HAP-1 (cell line): Measurements from ENCODE around the gene APOO.

ENCODE experiments used
- DNase-seq, 2 experiments: peaks; one replicate each; pipeline ENCODE4 v3.0.0-alpha.2; 2016 to 2020; ENCODE audit warnings: low spot score in 2 of 2
- H3K27me3 ChIP-seq: fragments of 250-450 bp; sonication (Bioruptor Pico); 2 replicates; pipeline ENCODE4 v1.5.1; 2020; ENCODE audit warnings: low read depth, mild to moderate bottlenecking, moderate library complexity
- H3K36me3 ChIP-seq: fragments of 250-450 bp; sonication (Bioruptor Pico); replicated peaks from 2 replicates; pipeline ENCODE4 v1.5.1; 2020; ENCODE audit warnings: mild to moderate bottlenecking
- H3K4me1 ChIP-seq: fragments of 250-450 bp; sonication (Bioruptor Pico); 2 replicates; pipeline ENCODE4 v1.5.1; 2020; ENCODE audit warnings: mild to moderate bottlenecking
- H3K4me3 ChIP-seq: fragments of 250-450 bp; sonication (Bioruptor Pico); 2 replicates; pipeline ENCODE4 v1.5.1; 2020; ENCODE audit warnings: mild to moderate bottlenecking, moderate library complexity
- H3K9me3 ChIP-seq: fragments of 250-450 bp; sonication (Bioruptor Pico); 2 replicates; pipeline ENCODE4 v1.5.1; 2020; ENCODE audit warnings: mild to moderate bottlenecking, moderate library complexity
- in situ Hi-C: fragments of 300-500 bp; cut with MboI; formaldehyde crosslinking; loops from 3 replicates; pipeline ENCODE4 v1.14.3; 2020; ENCODE audit warnings: low sequenced_read_pairs, inconsistent platforms, mixed read lengths

Gene APOO

DNA sequence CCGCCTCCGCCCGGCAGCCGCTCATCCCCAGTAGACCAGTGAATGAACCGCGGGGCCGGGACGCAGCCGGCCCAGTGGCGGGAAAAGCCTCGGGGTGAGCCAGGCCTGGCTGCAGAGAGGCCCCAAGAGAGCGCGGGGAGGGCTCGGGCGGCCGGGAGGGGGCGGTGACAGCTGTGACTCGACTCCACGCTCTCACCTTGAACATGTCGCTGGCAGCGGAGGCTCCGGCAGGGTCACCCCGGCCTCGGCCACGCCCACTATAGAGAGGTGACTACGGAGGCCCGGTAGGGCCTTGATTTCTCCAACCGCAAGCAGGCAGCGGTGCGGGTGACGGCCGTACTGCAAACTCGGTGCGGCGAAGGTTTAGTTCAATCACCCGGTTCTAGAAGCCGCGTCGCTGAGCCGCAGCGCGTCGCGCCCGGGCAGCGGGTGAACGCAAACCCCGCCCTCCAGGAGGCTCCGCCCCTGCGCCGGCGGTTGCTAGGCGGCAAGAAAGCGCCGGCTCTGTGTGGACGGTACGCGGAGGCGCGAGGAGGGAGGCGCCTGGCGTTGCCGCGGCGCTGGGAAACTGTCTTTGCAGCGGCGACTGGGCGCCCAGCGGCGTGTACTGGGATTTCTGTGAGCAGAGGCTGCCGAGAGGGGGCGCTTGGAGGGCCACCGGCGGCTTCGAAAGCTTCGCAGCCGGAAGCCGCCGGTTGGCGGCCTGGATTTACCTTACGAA is at the start of gene APOO, which contains the start of gene CXorf58:
APOO (minus strand) TSS at position 441 of the 721 bp plus-strand sequence; CDS start at position 205, 236 bp downstream.
CXorf58 (plus strand) TSS at position 509 of the 721 bp plus-strand sequence. CDS start 2,297 bp downstream, outside the sequence.
- H3K4me3 ChIP-seq: peak within 1 kb of the TSS; percentile 77
- in situ Hi-C loops: loop anchor here (10.0 to 25.0 kb wide), 3 partner anchors 123 to 330 kb away; partner anchors contain the start of gene SAT1

DNA sequence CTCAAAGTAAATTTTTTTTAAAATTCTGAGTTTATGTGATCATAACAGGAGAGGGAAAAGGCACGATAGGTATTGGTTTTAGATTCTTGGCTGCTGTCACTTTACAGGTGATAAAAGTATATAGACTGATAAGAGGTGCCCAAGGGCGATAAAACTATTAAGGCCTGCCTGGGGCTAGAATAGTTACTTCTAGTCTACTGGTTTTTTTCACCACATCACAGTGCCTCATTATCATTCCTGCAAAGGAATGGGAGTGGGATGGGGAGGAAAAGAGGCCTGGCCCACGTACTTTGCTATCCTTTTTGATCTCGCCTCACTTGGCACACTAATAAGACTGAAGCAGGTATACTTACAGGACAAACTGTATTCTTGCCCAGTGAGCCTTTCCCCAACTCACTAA is 46.7 kb upstream of the APOO start:
- H3K9me3 ChIP-seq: no peaks in the 10 kb centered on the region
- in situ Hi-C loops: no loop called here
- no peak overlapping the region for H3K4me3 ChIP-seq
- DNase-seq: no peak
- no peaks in the 10 kb centered on the region for H3K27me3 ChIP-seq
- H3K4me1 ChIP-seq: 0 out of 2 replicates have a peak, but pooled peaks cover 3% of the 10 kb centered on the region
- H3K36me3 ChIP-seq: no peaks in the 10 kb centered on the region

More for the DNA sequence above, at the start of gene APOO, which contains the start of gene CXorf58:
- Histone ChIP-seq H3K36me3 (no peaks in the 10 kb centered on the region), H3K27me3 (no peaks in the 10 kb centered on the region), H3K9me3 (no peaks in the 10 kb centered on the region), H3K4me1 (peaks cover 12% of the 10 kb centered on the region)
- peak; percentile 97 to 98 for DNase-seq

DNA sequence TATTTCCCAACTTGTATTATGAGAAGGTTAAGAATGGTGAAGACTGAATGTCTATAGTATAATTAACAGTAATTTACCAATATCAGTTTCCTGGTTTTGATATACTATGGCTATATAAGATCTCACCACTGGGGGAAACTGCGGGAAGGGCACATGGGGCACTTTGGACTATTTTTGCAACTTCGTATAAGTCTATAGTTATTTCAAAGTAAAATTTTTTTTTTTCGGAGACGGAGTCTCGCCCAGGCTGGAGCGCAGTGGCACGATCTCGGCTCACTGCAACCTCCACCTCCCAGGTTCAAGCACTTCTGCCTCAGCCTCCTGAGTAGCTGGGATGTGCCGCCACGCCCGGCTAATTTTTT is 46.2 kb upstream of the APOO start:
- no peak overlapping the region for H3K4me3 ChIP-seq
- in situ Hi-C loops: no loop called here

DNA sequence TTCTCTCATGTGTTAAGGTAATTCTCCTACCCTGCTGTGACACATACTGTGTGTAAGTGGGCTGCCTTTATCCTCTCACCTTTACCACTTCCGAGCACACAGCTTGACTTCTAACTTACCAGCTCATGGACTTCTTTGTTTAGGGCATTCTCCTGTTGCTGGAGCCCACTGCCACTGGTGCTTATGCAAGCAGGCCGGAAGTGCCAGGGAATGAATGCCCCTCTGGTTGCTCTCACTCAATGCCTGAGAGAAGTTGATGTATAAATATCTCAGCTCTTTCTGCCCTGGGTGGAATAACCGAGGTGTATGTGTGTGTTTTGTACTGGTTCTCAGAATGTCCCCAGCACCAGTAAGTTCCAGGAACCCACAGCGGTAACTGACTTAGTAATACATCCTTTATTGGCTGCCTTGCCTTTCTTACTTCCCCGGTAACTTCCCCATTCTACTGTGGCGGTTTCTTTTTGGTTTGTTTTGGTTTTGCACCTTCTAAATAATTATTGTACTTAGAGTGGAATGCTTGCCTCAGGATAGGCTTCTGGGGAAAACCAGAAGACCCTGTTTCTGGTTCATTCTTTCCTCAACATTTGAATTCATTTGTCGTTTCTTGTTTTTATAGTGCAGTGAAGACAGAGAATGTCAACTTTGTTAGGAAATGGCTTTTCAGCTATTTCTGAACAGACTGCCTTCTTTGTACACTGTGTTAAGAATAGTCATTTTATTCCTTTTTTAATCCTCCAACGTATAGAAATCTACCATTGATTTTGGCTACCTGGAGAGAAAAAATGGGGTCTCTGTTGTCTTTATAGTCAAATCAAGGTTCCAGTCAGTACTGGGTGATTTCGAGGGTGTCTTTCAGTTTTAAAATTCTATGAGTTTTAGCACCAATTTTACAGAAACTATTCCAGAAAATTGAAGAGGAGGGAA is 45.5 kb upstream of the APOO start:
- DNase-seq: peak in 1 of 2 experiments; percentile 9
- Histone ChIP-seq H3K36me3 (no peaks in the 10 kb centered on the region), H3K4me3 (no peak overlapping the region), H3K9me3 (no peaks in the 10 kb centered on the region), H3K4me1 (0 out of 2 replicates have a peak, but pooled peaks cover 3% of the 10 kb centered on the region), H3K27me3 (no peaks in the 10 kb centered on the region)
- in situ Hi-C loops: no loop called here

More for the DNA sequence above, 46.2 kb upstream of the APOO start:
- Histone ChIP-seq H3K4me1 (0 out of 2 replicates have a peak, but pooled peaks cover 3% of the 10 kb centered on the region), H3K36me3 (no peaks in the 10 kb centered on the region), H3K27me3 (no peaks in the 10 kb centered on the region), H3K9me3 (no peaks in the 10 kb centered on the region)
- no peak for DNase-seq

DNA sequence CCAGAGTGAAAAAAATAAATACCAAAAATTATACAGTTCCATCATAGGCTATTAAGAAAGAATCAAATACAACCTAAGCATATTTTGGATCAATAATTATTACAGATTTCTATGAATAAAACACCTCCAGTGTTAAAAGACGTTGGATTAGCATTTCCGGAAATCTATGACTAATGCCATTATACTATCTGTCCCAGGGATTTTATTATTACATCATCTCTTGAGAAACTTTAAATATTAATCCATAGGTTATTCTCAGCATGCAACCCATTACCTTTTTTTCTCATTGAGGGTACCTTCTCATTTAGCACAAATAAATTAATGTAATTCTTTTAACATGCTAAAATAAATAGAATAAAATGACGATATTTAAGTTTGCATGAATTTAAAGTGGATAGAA is 44.7 kb upstream of the APOO start:
- Histone ChIP-seq H3K4me1 (0 out of 2 replicates have a peak, but pooled peaks cover 3% of the 10 kb centered on the region), H3K36me3 (no peaks in the 10 kb centered on the region), H3K4me3 (no peak overlapping the region), H3K27me3 (no peaks in the 10 kb centered on the region), H3K9me3 (no peaks in the 10 kb centered on the region)
- no peak for DNase-seq
- in situ Hi-C loops: no loop called here

DNA sequence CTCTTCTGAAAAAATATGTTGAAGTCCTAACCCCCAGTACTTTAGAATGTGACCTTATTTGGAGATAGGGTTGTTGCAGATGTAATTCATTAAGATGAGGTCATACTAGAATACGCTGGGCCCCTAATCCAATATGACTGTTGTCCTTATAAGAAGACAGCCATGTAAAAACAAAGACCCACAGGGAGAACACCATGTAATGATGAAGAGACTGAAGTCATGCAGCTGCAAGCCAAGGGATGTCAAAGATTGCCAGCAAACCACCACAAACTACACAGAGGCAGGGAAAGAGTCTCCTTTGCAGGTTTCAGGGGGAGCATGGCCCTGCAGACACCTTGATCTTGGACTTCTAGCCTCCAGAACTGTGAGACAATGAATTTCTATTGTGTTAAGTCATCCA is 37.5 kb upstream of the APOO start:
- Histone ChIP-seq H3K27me3 (no peaks in the 10 kb centered on the region), H3K4me3 (no peak overlapping the region), H3K4me1 (peaks cover 7% of the 10 kb centered on the region), H3K9me3 (no peaks in the 10 kb centered on the region), H3K36me3 (no peaks in the 10 kb centered on the region)
- in situ Hi-C loops: no loop called here
- no peak for DNase-seq

DNA sequence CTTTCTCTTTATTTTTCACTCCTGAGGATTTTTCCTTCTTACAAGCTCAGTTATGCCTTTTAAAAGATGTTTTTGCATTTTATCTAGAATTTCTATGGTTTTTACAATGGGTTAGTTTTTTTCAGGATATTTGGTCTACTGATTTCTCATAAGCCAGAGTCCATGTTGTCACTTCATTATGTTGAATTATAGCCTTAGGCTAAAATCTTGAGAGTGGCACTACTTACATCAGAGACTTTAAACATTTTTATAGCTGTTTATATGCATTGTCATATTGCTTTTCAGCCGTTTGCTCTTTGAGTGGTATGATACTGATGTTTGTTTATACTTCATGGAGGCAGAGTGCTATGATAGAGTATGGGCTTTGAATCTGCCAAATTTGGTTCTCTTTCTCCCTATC is 36.5 kb upstream of the APOO start:
- in situ Hi-C loops: no loop called here
- Histone ChIP-seq H3K36me3 (no peaks in the 10 kb centered on the region), H3K4me3 (no peak overlapping the region), H3K27me3 (no peaks in the 10 kb centered on the region), H3K4me1 (peaks cover 12% of the 10 kb centered on the region), H3K9me3 (no peaks in the 10 kb centered on the region)
- DNase-seq: no peak

DNA sequence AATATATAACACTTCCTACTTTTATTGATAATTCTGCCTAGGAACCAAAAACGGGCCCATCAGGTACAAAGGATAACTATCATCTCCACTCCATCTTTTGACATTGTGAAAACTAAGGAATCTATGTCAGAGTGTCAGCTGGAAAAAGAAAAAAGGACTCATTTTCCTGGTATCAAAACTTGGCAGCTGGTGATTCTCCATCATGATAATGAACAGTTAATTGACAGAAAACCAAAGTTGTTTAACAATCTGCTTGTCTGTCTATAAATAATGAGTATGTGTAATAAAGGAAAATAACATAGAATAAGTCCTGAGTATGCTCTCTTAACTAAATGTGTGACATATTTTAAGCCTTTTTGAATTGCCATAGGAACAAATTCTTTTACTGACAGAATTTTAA is 31.5 kb upstream of the APOO start:
- Histone ChIP-seq H3K4me1 (peaks cover 9% of the 10 kb centered on the region), H3K9me3 (no peaks in the 10 kb centered on the region), H3K27me3 (no peaks in the 10 kb centered on the region), H3K4me3 (no peak overlapping the region), H3K36me3 (no peaks in the 10 kb centered on the region)
- in situ Hi-C loops: no loop called here
- DNase-seq: no peak

DNA sequence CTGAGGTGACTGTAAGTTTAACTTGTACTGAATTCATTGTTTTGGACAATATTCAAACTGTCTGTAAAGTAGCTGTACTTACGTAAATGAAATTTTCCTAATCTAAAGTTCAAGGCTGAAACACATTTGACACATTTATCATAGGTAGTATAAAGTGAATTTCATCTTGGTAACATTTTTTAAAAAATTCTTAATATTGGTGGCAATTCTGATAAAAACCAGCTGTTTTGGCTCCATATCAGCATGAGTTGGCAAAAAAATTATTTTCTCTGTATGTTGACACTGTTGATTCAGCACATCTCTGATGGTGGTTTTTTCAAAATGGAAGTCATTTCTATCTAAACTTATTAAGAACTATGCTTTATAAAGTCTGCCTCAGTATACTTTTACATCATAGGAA is 31.0 kb upstream of the APOO start:
- DNase-seq: no peak
- no peaks in the 10 kb centered on the region for H3K9me3 ChIP-seq
- H3K36me3 ChIP-seq: no peaks in the 10 kb centered on the region
- in situ Hi-C loops: no loop called here
- H3K4me3 ChIP-seq: no peak overlapping the region
- H3K27me3 ChIP-seq: no peaks in the 10 kb centered on the region
- H3K4me1 ChIP-seq: peaks cover 8% of the 10 kb centered on the region; the same call in 1 of the 2 replicates

DNA sequence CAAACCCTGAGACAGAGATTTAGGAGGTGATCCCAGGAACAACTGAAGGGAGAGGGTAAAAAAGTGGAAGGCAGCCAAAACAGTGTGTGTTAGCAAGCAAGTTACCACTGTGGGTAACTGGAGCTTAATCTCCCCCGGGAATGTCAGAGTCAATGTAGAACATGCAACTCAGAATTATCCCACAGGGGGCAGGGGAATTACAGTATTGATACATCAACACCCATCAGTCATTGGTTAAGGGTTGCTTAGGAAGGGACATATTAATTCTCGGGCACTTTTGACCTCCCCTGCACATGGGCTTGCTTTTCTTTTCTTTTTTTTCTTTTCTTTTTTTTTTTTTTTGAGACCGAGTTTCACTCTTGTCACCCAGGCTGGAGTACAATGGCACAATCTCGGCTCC is 29.4 kb upstream of the APOO start:
- peak; percentile 22 to 48 for DNase-seq
- Histone ChIP-seq H3K36me3 (no peaks in the 10 kb centered on the region), H3K4me3 (no peak overlapping the region), H3K4me1 (peaks cover 8% of the 10 kb centered on the region; the same call in 1 of the 2 replicates), H3K9me3 (no peaks in the 10 kb centered on the region), H3K27me3 (no peaks in the 10 kb centered on the region)
- in situ Hi-C loops: no loop called here

DNA sequence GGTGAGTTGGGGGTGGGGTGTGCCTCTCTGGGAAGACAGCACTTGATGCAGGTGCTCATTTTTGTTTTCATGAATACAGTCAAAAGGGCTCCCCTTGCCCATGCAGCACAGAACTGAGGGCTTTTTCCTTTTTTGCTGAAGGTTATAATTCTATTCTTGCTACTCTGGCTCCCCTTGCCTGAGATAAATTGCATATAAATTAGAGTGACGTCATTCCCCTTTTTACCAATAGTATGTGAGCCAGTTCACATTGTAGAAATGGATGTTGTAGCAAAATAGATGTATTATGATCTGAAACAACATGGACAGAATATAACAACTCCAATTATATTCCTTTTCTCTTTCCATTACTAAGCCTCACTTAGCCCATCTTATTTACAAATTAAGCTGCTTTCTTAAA is 28.4 kb upstream of the APOO start:
- DNase-seq: no peak
- peaks cover 11% of the 10 kb centered on the region for H3K4me1 ChIP-seq
- no peak overlapping the region for H3K4me3 ChIP-seq
- no peaks in the 10 kb centered on the region for H3K27me3 ChIP-seq
- H3K9me3 ChIP-seq: no peaks in the 10 kb centered on the region
- in situ Hi-C loops: no loop called here
- H3K36me3 ChIP-seq: no peaks in the 10 kb centered on the region

DNA sequence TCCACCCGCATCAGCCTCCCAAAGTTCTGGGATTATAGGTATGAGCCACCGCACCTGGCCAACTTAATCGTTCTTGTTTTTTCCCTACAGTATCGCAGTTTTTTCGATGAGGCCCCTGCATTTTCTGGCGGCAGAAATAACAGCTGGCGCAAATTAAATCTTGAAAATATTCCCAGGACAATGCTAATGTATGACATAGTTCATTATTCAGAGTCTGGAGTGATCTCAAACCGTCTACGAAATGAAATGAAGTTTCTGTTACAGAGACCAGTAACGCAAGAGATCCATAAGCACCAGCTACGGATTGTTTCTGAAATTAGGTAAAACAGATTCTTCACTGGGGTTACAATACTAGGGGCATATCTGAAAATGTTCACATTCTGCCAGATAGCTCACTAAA is 27.4 kb upstream of the APOO start:
- Histone ChIP-seq H3K36me3 (no peaks in the 10 kb centered on the region), H3K9me3 (no peaks in the 10 kb centered on the region), H3K27me3 (no peaks in the 10 kb centered on the region), H3K4me1 (peaks cover 17% of the 10 kb centered on the region), H3K4me3 (no peak overlapping the region)
- in situ Hi-C loops: no loop called here
- no peak for DNase-seq

DNA sequence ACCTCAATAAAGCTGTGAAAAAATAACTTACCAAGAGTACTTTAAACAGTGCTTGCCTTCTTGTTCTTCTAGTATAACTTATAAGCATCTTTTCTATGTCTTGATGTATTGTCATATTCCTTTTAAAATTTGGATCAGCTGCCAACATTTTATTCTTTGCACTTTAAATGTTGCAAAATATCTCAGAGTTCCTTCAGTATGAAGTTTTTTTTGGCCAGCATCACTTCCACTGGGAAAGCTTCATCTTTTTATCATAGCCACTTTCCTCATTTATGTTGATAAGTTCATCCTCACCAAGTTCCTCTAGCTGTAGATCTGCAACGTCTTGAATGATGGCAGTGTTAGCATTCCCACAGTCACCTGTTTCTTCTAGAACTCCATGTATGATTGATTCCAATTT is 24.3 kb upstream of the APOO start:
- in situ Hi-C loops: no loop called here
- no peak overlapping the region for H3K4me3 ChIP-seq
- DNase-seq: no peak
- H3K9me3 ChIP-seq: no peaks in the 10 kb centered on the region; the same call in 1 of the 2 replicates
- no peaks in the 10 kb centered on the region for H3K27me3 ChIP-seq
- H3K4me1 ChIP-seq: peaks cover 9% of the 10 kb centered on the region
- no peaks in the 10 kb centered on the region for H3K36me3 ChIP-seq
